IMR-90 (cell line): ENCODE measurements around the gene TMEM38A.

Experiments used
- CTCF ChIP-seq: conservative IDR thresholded peaks from 2 replicates; pipeline ENCODE4 v1.5.1; 2012; ENCODE audit warnings: mild to moderate bottlenecking, low read depth, low read length, improper control_type of control experiment
- ELK1 ChIP-seq: fragments of 150-350 bp; IDR thresholded peaks from 2 replicates; pipeline ENCODE4 v1.6.1; 2016; ENCODE audit warnings: low read depth, mild to moderate bottlenecking, low read length, moderate library complexity, borderline replicate concordance
- MXI1 ChIP-seq: IDR thresholded peaks from 2 replicates; pipeline ENCODE4 v1.6.1; 2012; ENCODE audit warnings: low read depth, mild to moderate bottlenecking, low read length, moderate library complexity, borderline replicate concordance
- POLR2A ChIP-seq: IDR thresholded peaks from 2 replicates; pipeline ENCODE4 v1.6.1; 2012; ENCODE audit warnings: mild to moderate bottlenecking, low read depth, low read length
- RAD21 ChIP-seq: IDR thresholded peaks from 2 replicates; pipeline ENCODE4 v1.6.1; 2012; ENCODE audit warnings: low read length, improper control_type of control experiment
- SMC3 ChIP-seq: fragments of 150-350 bp; IDR thresholded peaks from 2 replicates; pipeline ENCODE4 v1.6.1; 2016; ENCODE audit warnings: low read depth, mild to moderate bottlenecking, antibody characterized with exemption, low read length, moderate library complexity
- USF2 ChIP-seq: fragments of 150-350 bp; IDR thresholded peaks from 2 replicates; pipeline ENCODE4 v1.6.1; 2017; ENCODE audit warnings: mild to moderate bottlenecking, antibody characterized with exemption, low read length, low read depth

GRCh38 chr19:16721051-16721450, 60.1 kb downstream of the TMEM38A start:
- TF ChIP-seq ELK1 (no peak), CTCF (no peak), SMC3 (no peak), POLR2A (no peak), RAD21 (no peak), MXI1 (no peak), USF2 (no peak)
